ENCODE results near the gene MED13.
"Not testable (repeated sequence)": the region's sequence is repeated elsewhere in the genome, so short reads cannot be mapped to it uniquely, and the experiment has no call there.

MED13 gene

DNA sequence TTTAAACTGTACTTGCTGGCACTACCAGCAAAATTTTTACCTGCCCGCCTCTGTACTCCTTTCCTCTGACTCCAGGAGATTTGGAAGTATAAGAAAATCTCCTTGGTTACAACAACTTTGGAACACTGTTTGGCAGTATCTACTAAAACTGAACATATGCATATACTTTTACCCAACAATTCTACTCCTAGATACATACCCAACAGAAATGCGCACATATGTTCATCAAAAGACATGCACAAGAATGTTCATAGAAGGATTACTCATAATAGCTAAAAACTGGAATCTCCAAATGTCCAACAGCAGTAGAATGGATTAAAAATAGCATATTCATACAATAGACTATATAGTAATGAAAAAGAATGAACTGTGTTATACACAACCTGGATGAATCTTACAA lies 21.7 kb upstream of the MED13 start:
- DNase-seq (no peak), ATAC-seq (no peak)

GRCh38 chr17:62085511-62086408 lies 20.7 kb upstream of the MED13 start:
- no peak for DNase-seq
- ATAC-seq: peak; percentile 52

- DNase-seq (no peak), ATAC-seq (no peak)
These were observed 19.5 kb upstream of the MED13 start for GRCh38 chr17:62084585-62084984.

DNA sequence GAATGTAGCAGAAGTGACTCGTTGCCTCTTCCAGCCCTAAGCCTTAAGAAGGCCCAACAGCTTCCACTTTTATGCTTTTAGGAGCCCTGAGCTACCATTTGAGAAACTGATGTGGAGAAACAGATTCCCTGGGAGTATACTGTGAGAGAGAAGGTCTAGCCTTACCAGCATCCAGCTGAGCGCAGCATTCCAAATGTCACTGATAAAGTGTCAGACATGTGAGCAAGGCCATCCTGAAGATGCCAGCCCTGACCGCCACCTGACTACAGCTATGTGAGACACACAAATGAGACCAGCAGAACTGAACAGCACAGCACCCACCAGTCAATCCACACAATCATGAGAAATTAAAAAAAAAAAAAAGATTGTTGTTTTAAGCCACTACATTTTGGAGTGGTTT lies 18.6 kb upstream of the MED13 start:
- ATAC-seq (no peak), DNase-seq (no peak)

GRCh38 chr17:62080647-62081046 lies 15.6 kb upstream of the MED13 start:
- ATAC-seq (no peak), DNase-seq (no peak)

DNA sequence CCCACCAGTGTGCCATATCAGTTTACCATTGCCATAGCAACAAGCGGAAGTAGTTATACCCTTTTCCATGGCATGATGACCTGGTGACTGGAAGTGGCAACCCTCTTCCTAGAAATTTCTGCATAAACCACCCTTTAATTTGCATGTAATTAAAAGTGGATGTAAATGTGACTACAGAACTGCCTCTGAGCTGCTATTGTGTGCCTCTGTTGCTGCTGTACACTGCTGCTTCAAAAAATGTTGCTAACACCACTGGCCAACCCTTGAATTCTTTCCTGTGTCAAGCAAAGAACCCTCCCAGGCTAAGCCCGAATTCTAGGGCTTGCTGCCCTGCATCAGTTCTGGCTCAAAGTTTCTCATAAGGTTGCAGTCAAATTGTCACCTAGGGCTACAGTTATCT lies 12.9 kb upstream of the MED13 start:
- no peak for DNase-seq
- ATAC-seq: no peak

- DNase-seq (no peak), ATAC-seq (no peak)
These were observed 12.0 kb upstream of the MED13 start for GRCh38 chr17:62076864-62077788.

- DNase-seq (no peak), ATAC-seq (peak; percentile 32)
These were observed 10.3 kb upstream of the MED13 start for GRCh38 chr17:62075308-62075815.

DNA sequence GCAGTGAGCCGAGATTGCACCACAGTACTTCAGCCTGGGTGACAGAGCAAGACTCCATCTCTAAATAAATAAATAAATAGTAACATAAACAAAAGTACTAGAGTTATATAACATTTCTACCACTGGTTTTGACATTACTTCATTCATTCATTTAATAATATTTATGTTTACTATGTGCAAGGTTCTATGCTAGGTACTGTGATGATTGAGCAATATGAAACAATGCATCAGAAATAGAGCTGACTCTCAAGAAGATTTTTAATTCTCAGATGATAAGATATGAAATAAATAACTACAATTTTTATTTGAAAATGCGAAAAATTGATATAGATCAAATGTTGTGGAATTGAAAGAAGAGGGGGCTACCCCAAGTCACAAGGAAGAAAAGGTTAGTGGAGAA lies 8.9 kb upstream of the MED13 start:
- ATAC-seq (no peak), DNase-seq (no peak)

- not testable (repeated sequence) for ATAC-seq, DNase-seq
These were observed 7.8 kb upstream of the MED13 start for GRCh38 chr17:62072855-62073254.

GRCh38 chr17:62070900-62071299 lies 5.8 kb upstream of the MED13 start:
- ATAC-seq: no peak
- no peak for DNase-seq

DNA sequence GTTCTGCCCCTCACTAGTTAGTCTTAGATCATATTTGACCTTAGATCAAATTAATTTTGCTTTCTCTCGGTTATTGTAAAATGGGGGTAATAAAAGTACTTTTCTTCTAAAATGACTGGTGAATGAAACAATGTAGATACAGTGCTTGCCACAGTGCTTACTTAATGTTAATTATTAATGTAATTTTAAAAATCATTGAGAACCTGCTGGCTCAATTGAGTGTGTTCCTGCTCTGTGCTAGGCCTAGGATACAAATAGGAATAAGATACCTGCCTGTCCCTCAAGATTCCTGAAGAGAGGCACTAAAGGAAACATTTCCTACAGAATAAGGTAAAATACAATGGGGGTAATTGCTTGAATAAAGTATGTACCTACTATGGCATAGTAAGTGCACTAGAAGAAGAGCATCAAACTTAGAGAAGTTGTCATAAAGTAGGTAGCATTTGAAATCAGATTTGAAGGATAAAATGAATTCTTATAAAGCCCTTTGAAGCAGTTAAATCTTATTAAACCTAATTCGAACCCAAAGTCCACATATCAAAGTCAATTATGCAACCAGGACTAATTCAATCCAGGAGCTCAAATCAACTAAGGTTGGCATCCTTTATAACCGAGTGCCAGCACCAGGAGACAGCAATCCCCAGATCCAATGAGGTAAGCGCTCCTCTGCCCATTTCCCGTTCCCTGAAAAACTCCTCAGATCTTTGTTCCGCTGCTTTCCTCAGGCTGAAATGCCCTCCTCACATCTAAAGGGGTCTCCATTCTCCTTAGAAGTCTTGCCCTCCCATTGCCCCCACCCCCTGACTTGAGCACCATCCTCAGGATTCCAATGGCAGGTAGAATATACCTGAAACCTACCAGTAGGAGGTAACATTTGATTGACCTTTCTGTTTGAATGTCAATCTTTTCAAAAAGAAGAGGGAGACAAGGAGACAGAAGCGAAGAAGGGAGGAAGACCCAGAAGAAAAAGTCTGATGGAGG lies 2.4 kb upstream of the MED13 start:
- ATAC-seq: no peak

DNA sequence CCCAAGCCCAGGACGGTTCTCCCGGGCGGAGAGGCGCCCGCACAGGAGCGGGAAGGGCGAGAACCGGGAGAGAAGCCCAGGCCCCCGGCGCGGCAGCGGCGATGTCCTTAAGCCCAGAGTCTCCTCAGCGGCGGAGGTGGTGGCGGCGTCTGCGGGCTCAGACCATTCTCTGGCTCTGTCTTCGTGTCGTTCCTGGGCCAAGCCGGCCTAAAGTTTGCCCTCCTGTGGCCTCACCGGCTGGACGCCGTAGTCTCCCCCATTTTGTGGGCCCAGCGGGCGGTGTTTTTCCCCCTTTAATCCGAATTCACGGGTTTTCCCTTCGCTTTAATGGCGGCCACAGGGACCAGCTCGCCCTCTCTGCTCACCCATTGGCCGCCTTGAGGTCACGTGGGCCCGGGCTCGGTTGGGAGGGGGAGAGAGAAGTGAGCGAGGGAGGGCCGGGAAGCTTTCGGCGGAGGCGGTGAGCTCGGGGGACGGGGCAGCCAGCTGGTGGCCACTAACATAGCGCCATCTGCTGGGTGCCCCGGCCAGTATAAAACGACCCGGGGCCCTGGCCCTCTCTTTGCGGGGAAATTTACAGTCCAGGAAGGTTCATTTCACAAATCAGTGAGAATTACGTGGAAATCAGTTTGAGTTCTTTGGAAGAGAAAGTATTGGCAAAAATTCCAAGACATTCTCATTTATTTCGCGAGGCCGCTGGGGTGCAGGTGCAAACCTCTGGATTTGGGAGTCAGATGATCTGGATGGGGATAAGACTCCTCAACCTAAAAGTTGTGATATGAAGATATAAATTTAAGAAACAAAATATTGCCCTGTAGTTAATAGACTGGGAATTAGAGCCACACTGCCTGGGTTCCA lies 762 bp upstream of the MED13 start:
- peak; percentile 98 for DNase-seq
- ATAC-seq: peak; percentile 96

More for the DNA sequence above, 2.4 kb upstream of the MED13 start:
- no peak for DNase-seq

DNA sequence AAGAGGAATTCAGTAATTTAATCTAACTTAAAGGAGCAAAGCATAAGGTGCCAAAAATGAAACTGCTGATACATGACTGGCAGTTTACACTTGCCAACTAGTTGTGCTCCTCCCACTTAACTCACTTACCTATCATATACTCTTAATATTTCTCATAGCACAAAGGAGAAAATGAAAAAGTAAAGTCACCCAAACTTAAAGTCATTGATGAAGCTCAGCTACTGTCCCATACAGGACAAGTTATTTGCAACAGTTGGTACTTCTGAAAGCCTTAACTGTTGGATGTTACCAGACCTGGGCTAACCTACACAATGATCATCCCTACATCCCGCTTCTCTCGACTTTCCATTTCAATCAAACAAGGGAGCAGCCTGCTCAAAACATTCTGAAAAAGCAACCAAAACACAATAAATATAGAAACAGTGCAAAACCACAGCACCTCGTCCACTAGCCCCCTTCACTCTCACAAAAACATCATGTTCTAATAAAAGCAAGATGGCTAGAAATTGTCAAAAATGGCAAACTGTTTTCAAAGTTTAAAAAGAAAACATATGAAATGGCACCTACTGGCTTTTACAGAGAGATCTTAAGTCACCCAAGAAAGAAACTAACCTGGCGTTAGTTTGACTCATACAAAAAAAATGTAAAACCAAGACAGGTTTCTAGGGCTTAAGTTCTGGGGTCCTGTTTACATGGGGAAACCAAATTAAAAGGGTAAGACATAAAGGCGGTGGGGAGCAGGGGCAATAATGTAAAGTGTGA lies 868 bp downstream of the MED13 start:
- no peak for ATAC-seq
- no peak for DNase-seq

DNA sequence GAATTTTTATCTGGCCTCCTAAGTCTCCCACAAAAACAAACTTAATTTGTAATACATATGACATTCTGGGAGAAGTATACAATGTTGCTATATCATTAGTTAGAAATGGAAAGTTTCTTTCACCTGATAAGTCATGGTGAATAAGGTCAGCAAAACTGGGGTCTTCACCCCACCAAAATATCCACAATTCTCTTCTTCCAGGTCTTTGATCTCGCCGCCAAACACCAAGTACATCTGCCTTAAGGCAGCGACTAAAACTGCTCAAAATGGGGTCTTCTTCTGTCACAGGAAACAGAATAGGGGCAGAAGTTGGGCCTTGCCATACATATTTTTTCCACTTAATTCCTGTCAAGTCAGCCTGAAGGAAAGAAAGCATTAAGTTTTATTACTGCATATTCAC lies 2.1 kb downstream of the MED13 start:
- DNase-seq (no peak), ATAC-seq (no peak)

GRCh38 chr17:62062302-62062701 lies 2.8 kb downstream of the MED13 start:
- DNase-seq (no peak), ATAC-seq (no peak)

DNA sequence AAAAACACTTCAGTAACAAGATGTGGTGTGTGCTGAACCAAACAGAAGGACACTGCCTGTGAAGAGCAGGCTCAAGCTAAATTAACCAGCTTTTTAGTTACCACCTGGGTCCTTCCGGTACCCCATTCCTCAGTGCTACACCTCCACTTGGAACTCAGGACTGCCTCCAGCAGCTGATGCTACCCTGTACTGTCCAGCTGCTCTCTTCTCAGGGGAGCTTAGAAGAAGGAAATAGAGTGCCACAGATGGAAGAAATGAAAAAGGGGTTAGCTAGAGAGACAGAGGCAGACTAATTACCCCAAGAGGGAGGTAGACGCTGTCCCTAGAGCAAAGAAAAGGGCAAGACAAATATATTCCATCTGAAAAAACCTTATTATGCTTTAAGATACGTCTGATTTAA lies 5.7 kb downstream of the MED13 start:
- DNase-seq (no peak), ATAC-seq (no peak)

- DNase-seq: no peak
These were observed 6.5 kb downstream of the MED13 start for GRCh38 chr17:62058611-62059010.

DNA sequence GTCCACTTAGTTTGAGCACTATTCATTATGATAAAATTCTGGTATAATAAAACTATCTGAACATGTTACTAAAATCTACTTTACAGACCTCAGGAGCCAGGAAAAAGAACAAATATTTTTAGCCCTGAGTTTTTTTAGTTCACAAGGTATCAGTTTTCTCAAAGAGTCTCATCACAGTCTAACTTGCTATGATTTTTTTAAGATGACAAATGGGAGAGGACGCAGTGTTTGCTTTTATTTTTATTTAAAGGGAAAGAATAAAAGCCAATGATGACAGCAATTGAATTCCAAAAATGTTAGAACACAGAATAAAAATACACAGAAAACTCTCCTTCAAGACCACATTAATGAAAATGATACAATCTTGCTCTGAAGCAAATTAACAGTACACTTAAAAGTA lies 7.4 kb downstream of the MED13 start:
- DNase-seq (no peak), ATAC-seq (no peak)

More at GRCh38 chr17:62058611-62059010, 6.5 kb downstream of the MED13 start:
- no peak for ATAC-seq

Data from stimulated activated naive CD8-positive, alpha-beta T cell treated with anti-CD3 and anti-CD28 coated beads, Interleukin-15, Interleukin-2, amounts not matched to agents 100 U/mL and 50 U/mL, for 24 hours (primary cell).